ENCODE data around the gene CADM2. TPM values are rescaled to one million over a fixed set of nuclear protein-coding genes. Genes with fewer than 3 reads are reported as not detected.
A peak's percentile ranks its signal among the peaks of the same experiment; 100 is the strongest.
"Not testable (repeated sequence)": the region's sequence is repeated elsewhere in the genome, so short reads cannot be mapped to it uniquely, and the experiment has no call there.

Gene CADM2
- total RNA-seq, 1 experiment from 2014 or later = not detected

DNA sequence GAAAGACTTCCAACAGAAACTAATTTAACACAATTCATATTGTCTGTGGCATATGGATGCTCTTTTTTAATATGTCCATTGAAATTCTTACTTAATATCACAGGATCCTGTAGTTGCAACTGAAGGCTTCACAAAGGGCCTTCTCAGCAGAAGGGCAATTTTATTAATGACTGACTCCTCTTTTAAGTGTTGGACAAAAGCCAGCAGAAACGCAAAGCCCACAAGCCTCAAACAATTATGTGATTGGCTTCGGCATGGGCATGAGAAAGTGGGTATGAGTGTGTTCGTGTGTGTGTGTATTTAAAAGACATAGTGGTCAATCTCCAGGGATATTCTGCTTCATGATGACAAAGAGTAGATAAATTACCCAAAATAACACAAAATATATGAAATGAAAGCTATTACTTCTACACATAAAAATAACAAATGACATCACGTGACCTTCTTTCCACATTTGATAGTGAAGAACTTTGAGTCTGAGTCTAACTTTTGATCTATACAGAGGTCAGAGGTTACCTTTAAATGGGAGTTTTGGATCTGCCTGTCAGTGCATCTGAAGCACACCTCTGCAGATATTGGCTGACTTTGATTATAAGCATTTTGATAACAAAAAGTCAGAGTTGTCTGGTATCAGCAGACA lies 496.9 kb downstream of the CADM2 start:
- no peak for DNase-seq (ENCODE audit: low read depth)

- DNase-seq (ENCODE audit: low read depth) = no peak
Observed at GRCh38 chr3:85474241-85474640, 515.5 kb downstream of the CADM2 start.

GRCh38 chr3:85475346-85475745 lies 516.6 kb downstream of the CADM2 start:
- DNase-seq (ENCODE audit: low read depth) = no peak

- DNase-seq (ENCODE audit: low read depth) = peak; percentile 30
Observed at GRCh38 chr3:85476891-85477495, 518.2 kb downstream of the CADM2 start.

DNA sequence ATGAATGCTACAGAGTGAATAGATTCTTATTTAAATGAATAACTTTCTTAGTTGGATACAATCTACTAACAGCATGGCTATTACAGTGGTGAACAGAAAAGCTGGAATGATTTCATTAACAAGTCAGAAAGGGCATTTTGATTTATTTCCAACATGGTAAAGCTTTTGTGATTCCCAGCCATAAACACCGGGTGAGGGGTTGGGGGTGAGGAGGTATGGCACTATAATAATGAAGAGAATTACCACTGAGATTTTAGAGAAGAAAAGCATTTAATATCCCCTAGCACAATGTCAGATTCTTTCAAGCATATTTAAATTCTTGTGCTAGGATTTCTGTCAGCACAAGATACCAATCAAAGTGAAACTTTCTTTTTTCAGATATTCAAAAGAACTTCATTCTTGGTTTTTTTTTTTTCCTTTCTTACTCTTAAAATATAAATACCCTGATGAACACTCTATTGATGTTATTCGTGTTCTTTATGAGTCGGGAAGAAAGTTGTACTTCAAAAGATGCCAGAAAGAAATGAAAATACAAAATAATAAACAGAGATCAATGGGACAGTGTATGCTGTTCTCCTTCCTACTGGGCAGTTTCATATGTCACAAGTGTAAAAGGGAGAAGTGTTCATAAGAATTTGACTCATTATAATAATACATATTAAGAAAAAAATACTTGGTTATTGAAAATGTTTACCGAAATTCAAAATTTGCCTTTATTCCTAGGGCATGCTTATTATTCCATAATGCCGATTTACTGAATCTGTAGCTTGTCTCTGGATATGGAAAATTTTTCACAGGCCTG lies 522.8 kb downstream of the CADM2 start:
- peak; percentile 61 for DNase-seq (ENCODE audit: low read depth)

- DNase-seq (ENCODE audit: low read depth) = peak; percentile 63
Observed at GRCh38 chr3:85482213-85482490, 523.4 kb downstream of the CADM2 start.

GRCh38 chr3:85483986-85484385 lies 525.2 kb downstream of the CADM2 start:
- DNase-seq (ENCODE audit: low read depth) = peak; percentile 58

- no peak for DNase-seq (ENCODE audit: low read depth)
Observed at GRCh38 chr3:85487375-85487774, 528.6 kb downstream of the CADM2 start.

DNA sequence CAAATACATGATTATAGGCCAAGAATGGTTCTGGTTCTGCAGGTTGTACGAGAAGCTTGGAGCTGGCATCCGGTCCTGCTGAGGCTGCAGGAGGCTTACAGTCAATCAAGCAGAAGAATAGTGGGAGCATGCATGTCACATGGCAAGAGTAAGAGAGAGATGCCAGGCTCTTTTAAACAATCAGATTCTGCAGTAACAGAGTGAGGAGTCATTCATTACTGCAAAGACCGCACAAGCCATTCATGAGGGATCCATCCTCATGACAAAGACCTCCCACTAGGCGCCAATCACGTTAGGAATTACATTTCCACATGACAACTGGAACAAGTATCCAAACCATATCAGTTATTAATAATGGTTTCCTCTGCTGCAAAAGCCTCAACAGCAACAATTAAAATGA lies 536.8 kb downstream of the CADM2 start:
- no peak for DNase-seq (ENCODE audit: low read depth)

- DNase-seq (ENCODE audit: low read depth) = no peak
Observed at GRCh38 chr3:85498177-85498576, 539.4 kb downstream of the CADM2 start.

DNA sequence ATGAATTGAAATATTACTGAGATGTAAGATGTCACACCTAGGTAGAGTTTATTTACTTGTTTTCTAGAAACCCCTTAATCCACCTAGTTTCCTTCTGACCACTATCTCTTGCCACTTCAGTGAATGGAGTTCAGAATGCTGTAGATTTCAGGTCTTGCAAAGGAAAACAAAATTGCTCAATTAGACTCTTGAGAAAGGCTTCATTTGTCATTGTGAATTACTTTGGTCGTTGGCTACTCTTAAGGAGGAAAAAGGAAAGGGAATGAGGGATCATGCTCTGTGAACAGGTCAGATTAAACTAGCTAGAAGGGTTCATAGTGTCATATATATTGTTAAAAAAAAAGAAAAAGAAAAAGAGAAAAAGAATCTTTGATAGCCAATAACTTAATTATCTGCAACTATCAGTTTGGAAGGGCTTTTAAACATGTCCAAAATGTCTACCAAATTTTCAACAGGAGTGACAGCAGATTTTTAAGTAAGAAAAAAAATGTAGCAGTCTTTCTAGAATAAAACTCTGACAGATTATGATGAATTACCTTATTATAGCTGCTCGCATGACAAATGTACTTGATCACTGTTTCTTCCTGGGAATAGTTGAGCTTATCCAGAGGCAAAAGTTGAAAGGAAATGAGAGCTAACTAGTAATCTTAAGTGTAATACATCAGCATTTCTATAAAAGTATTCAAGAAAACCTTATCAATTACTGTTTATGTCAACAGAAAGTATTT lies 543.5 kb downstream of the CADM2 start:
- no peak for DNase-seq (ENCODE audit: low read depth)

- not testable (repeated sequence) for DNase-seq (ENCODE audit: low read depth)
Observed at GRCh38 chr3:85504129-85504784, 545.5 kb downstream of the CADM2 start.

GRCh38 chr3:85504785-85505511 lies 546.2 kb downstream of the CADM2 start:
- DNase-seq (ENCODE audit: low read depth) = not testable (repeated sequence)

GRCh38 chr3:85507052-85507451 lies 548.3 kb downstream of the CADM2 start:
- DNase-seq (ENCODE audit: low read depth) = not testable (repeated sequence)

DNA sequence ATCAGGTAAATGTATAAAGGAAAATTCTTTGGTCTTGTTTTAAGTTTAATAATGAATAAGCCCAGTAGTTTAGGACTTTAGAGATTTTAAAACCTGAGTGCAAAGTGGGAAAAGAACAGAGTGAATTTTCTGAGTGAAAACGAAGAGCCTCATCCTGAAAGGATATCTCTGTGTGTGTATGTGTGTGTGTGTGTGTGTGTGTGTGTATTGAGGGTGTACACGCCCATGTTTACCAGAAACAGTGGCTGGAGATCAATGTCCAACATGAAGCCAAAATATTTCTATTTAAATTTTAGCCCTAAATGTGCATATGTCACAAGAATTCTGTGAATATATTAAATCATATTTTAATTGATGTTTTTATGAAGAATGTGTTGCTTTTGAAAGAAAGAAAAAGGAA lies 549.9 kb downstream of the CADM2 start:
- DNase-seq (ENCODE audit: low read depth) = no peak

DNA sequence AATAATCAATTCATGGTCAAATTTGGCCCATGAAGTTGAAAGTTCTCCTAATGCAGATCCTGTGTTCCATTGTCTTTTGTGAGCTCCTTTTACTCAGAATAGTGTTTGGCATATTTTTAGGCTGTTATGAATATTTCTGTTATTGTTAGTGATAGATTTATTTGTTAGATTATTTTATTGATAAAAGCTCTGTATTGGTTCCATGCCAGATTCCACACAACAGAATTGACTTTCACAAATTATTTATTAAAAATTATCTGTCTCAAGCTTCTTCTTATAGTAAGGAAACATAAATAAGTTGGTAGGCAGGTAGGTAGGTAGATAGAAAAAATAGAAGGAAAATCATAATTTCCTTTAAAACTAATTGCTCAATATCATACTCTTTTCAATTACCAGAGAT lies 557.4 kb downstream of the CADM2 start:
- no peak for DNase-seq (ENCODE audit: low read depth)

GRCh38 chr3:85524104-85524503 lies 565.3 kb downstream of the CADM2 start:
- DNase-seq (ENCODE audit: low read depth) = no peak

- no peak for DNase-seq (ENCODE audit: low read depth)
Observed at GRCh38 chr3:85525264-85525663, 566.5 kb downstream of the CADM2 start.

GRCh38 chr3:85533586-85533985 lies 574.8 kb downstream of the CADM2 start:
- DNase-seq (ENCODE audit: low read depth) = no peak

DNA sequence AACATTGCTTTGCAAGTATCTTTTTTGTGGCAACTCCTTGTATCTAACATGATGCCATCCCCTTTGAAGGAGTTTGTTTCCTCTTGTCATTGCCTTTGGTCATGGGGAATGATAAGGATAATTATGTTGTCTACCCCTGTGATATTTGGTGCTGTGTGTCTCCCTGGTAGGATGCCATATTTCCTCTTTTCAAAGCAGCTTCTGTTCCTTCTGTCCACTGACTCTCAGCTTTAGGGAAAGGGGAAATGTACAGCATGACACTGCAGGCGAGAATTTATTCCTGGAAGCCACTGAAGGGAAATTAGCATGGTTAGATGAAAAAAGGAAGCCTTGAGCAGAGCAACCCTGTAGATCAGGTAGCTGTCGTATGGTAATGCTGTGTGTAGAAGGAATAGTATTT lies 576.7 kb downstream of the CADM2 start:
- DNase-seq (ENCODE audit: low read depth) = no peak

DNA sequence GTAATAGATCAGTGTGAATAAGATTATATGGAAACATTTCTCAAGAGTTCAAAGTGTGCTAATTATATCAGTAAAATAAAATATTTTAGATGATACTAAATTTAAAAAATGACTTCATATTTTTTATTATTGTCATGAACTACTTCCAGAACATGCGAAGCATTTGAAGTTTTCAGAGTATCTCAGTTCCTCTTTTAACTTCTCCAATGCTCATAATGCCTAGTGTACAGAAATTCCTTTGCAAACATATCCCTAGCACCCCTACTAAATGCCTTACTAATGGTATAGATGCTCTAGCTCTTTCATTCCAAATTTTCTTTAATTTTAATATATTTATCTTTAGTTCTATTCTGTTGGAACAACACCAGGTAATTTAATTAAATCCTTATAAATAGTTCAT lies 580.4 kb downstream of the CADM2 start:
- DNase-seq (ENCODE audit: low read depth) = no peak

Measured in LHCN-M2 (cell line).